Germinal center (tissue), 1 donor: ENCODE measurements around the gene ZNF599.

ENCODE experiments used
- DNase-seq: peaks from one replicate; pipeline ENCODE4 v3.0.0; 2012; ENCODE audit warnings: mixed read lengths, low spot score

Gene ZNF599

GRCh38 chr19:34744896-34745690, 27.9 kb downstream of the ZNF599 start:
- DNase-seq: no peak

GRCh38 chr19:34734537-34735103, 38.4 kb downstream of the ZNF599 start:
- DNase-seq: no peak

- DNase-seq: peak; percentile 84
Observed at GRCh38 chr19:34733746-34734536, 39.1 kb downstream of the ZNF599 start, which contains the start of gene ZNF181. TSS of gene ZNF181 (plus strand) at chr19:34734243. CDS start at chr19:34735038, 795 bp downstream.

GRCh38 chr19:34733266-34733745, 39.7 kb downstream of the ZNF599 start:
- DNase-seq: no peak

GRCh38 chr19:34732612-34733211, 40.3 kb downstream of the ZNF599 start:
- no peak for DNase-seq

GRCh38 chr19:34731964-34732363, 41.1 kb downstream of the ZNF599 start:
- no peak for DNase-seq

- DNase-seq: no peak
Observed at GRCh38 chr19:34731019-34731829, 41.8 kb downstream of the ZNF599 start.

- DNase-seq: no peak
Observed at GRCh38 chr19:34725400-34725799, 47.6 kb downstream of the ZNF599 start.

- no peak for DNase-seq
Observed at GRCh38 chr19:34722353-34722752, 50.7 kb downstream of the ZNF599 start.

GRCh38 chr19:34715357-34715756, 57.7 kb downstream of the ZNF599 start:
- no peak for DNase-seq

GRCh38 chr19:34713262-34713637, 59.8 kb downstream of the ZNF599 start:
- DNase-seq: no peak

- peak; percentile 53 for DNase-seq
Observed at GRCh38 chr19:34712395-34713261, 60.4 kb downstream of the ZNF599 start.

- no peak for DNase-seq
Observed at GRCh38 chr19:34711890-34712289, 61.1 kb downstream of the ZNF599 start.
